GM12878 (cell line): ENCODE measurements around the gene AIP. TPM values are rescaled to one million over a fixed set of nuclear protein-coding genes. Genes with fewer than 3 reads are reported as not detected.
A peak's percentile ranks its signal among the peaks of the same experiment; 100 is the strongest.

ENCODE experiments used
- ATAC-seq: fragments of 200-7000 bp; cut with Tn5 transposase; 3 replicates; pipeline ENCODE4 v1.9.1; 2020; ENCODE audit warnings: mild to moderate bottlenecking, moderate library complexity
- BruUV-seq: library from RNA; stranded (reverse); fragments of 400-500 nt; replicated peaks from 2 replicates; lab custom pipeline; 2021; lab: Mats Ljungman, UMichigan
- CTCF ChIA-PET: fragments of 300-600 bp; sonication (Branson Sonifier 250); formaldehyde crosslinking; extraction: SDS; loops from one replicate; lab custom pipeline; 2021; ENCODE audit warnings: inconsistent platforms; lab: Yijun Ruan, JAX
- POLR2A ChIA-PET: fragments of 350-600 bp; formaldehyde crosslinking; extraction: SDS; loops from one replicate; lab custom pipeline; 2021; ENCODE audit warnings: inconsistent platforms; lab: Charles Lee
- RAD21 ChIA-PET: fragments of 300-600 bp; sonication (Branson Sonifier 250); formaldehyde crosslinking; loops from one replicate; lab custom pipeline; 2023; ENCODE audit warnings: antibody characterized with exemption; ENCODE audit not compliant: unreplicated experiment; lab: Charles Lee
- SMC1A ChIA-PET: fragments of 300-600 bp; sonication (Branson Sonifier 250); formaldehyde crosslinking; loops from one replicate; lab custom pipeline; 2023; ENCODE audit not compliant: unreplicated experiment, uncharacterized antibody; lab: Charles Lee
- DNase-seq: peaks from one replicate; pipeline ENCODE4 v3.0.0-alpha.2; 2011; ENCODE audit warnings: low read depth, low spot score
- FAIRE-seq: peaks from 3 replicates; lab custom pipeline; 2011; peaks lifted over from hg19 to GRCh38; lab: Jason Lieb, UNC
- H2AFZ ChIP-seq: 2 replicates; pipeline ENCODE4 v1.6.0; 2011; ENCODE audit warnings: low read depth, low read length, control low read depth; ENCODE audit not compliant: control insufficient read depth
- H3K27ac ChIP-seq: 2 replicates; pipeline ENCODE4 v1.5.1; 2011; ENCODE audit warnings: control low read depth; ENCODE audit not compliant: control insufficient read depth, insufficient read depth
- H3K27me3 ChIP-seq, 2 experiments: replicated peaks in 1 of 2; 2 replicates each; pipeline versions ENCODE4 v1.6.0 to v1.6.1; 2011; ENCODE audit warnings: low read length in 1 of 2; ENCODE audit not compliant: control insufficient read depth in 2 of 2, insufficient read depth in 2 of 2
- H3K36me3 ChIP-seq, 2 experiments: 2 replicates each; pipeline ENCODE4 v1.5.1; 2011; ENCODE audit warnings: low read length in 1 of 2; ENCODE audit not compliant: control insufficient read depth in 2 of 2, insufficient read depth in 2 of 2
- H3K4me1 ChIP-seq: 2 replicates; pipeline ENCODE4 v1.6.1; 2011; ENCODE audit warnings: mild to moderate bottlenecking, low read length, moderate library complexity, mixed read lengths; ENCODE audit not compliant: control insufficient read depth, insufficient read depth
- H3K4me2 ChIP-seq: 2 replicates; pipeline ENCODE4 v1.6.0; 2011; ENCODE audit warnings: control low read depth; ENCODE audit not compliant: control insufficient read depth, insufficient read depth
- H3K4me3 ChIP-seq: fragments of 200-600 bp; sonication (generic); 2 replicates; pipeline ENCODE4 v1.5.1; 2016
- H3K79me2 ChIP-seq: 2 replicates; pipeline ENCODE4 v1.6.0; 2011; ENCODE audit warnings: low read length; ENCODE audit not compliant: control insufficient read depth, insufficient read depth
- H3K9ac ChIP-seq: 2 replicates; pipeline ENCODE4 v1.8.0; 2011; ENCODE audit warnings: low read length, control low read depth, mixed read lengths; ENCODE audit not compliant: control insufficient read depth, insufficient read depth
- H3K9me3 ChIP-seq: replicated peaks from 3 replicates; pipeline ENCODE4 v1.5.1; 2011; ENCODE audit warnings: mild to moderate bottlenecking, low read length; ENCODE audit not compliant: control insufficient read depth, insufficient read depth
- H4K20me1 ChIP-seq: 2 replicates; pipeline ENCODE4 v1.6.0; 2011; ENCODE audit not compliant: control insufficient read depth, insufficient read depth
- NBN ChIP-seq: fragments of 450-650 bp; IDR thresholded peaks from 2 replicates; pipeline ENCODE4 v1.6.1; 2016
- PAX5 ChIP-seq: IDR thresholded peaks from 2 replicates; pipeline ENCODE4 v1.6.1; 2011; ENCODE audit warnings: low read depth, low read length, borderline replicate concordance
- POLR2A ChIP-seq: IDR thresholded peaks from 2 replicates; pipeline ENCODE4 v1.6.1; 2011; ENCODE audit warnings: low read depth, mild to moderate bottlenecking, low read length
- RB1 ChIP-seq: fragments of 450-650 bp; formaldehyde crosslinking; IDR thresholded peaks from 2 replicates; pipeline ENCODE4 v1.6.1; 2017; ENCODE audit warnings: mild to moderate bottlenecking, borderline replicate concordance
- SIX5 ChIP-seq: IDR thresholded peaks from 2 replicates; pipeline ENCODE4 v1.6.1; 2011; ENCODE audit warnings: mild to moderate bottlenecking, low read depth, low read length, moderate library complexity; ENCODE audit not compliant: severe bottlenecking
- YBX1 ChIP-seq: fragments of 450-650 bp; IDR thresholded peaks from 2 replicates; pipeline ENCODE4 v1.6.1; 2016; ENCODE audit warnings: antibody characterized with exemption
- WGBS: methylation state at CpG from one replicate; pipeline ENCODE4 v1.1.6; 2016; ENCODE audit warnings: low lambda C conversion rate; ENCODE audit not compliant: insufficient replicate concordance, insufficient coverage; ENCODE audit errors: missing lambda C conversion rate; 5-methylcytosine and 5-hydroxymethylcytosine counted together
- in situ Hi-C: fragments of 300-500 bp; cut with MboI; formaldehyde crosslinking; loops from 9 replicates; pipeline ENCODE4 v1.14.3; 2018; ENCODE audit warnings: mixed read lengths
- intact Hi-C: fragments of 100-400 bp; cut with micrococcal nuclease; formaldehyde crosslinking; loops from one replicate; pipeline ENCODE4 v1.14.2; 2022; ENCODE audit not compliant: unreplicated experiment
- polyA plus RNA-seq, 11 experiments: library from polyadenylated mRNA; depleted of rRNA in 4 of 11; unstranded in 6 of 11; stranded (reverse) in 5 of 11; fragments of >200 nt; fragmentation: Nextera tagmentation in 4 of 11; fragmentation: Illumina TruSeq in 1 of 11; extraction: Ambion mirVana in 4 of 11; extraction: Trizol in 1 of 11; gene quantifications; 1 replicate in 1 of 11; 2 replicates in 10 of 11; pipeline versions ENCODE4 v1.2.1 to v1.2.3, GENCODE V29; 2011 to 2016; ENCODE audit warnings: inconsistent platforms in 2 of 11, missing spikeins in 2 of 11, low read depth in 1 of 11
- total RNA-seq, 4 experiments: library from RNA; depleted of rRNA in 3 of 4; stranded (reverse); fragments of >200 nt in 3 of 4; fragmentation: Illumina TruSeq in 1 of 4; extraction: Trizol in 1 of 4; gene quantifications; 2 replicates each; pipeline versions ENCODE4 v1.2.1 to v1.2.3, GENCODE V29; 2013 to 2021
- TF ChIP-seq, protein P1 (sequence below): IDR thresholded peaks from 2 replicates; pipeline ENCODE4 v1.6.1; 2012; ENCODE audit warnings: low read depth, low read length, improper control_type of control experiment

AIP gene
- total and polyA plus RNA-seq, 10 of the 15 experiments (the other 5 are each of a cell fraction or from before 2014, with no cell fraction given) = 12.6 to 164 (median 104) TPM

DNA sequence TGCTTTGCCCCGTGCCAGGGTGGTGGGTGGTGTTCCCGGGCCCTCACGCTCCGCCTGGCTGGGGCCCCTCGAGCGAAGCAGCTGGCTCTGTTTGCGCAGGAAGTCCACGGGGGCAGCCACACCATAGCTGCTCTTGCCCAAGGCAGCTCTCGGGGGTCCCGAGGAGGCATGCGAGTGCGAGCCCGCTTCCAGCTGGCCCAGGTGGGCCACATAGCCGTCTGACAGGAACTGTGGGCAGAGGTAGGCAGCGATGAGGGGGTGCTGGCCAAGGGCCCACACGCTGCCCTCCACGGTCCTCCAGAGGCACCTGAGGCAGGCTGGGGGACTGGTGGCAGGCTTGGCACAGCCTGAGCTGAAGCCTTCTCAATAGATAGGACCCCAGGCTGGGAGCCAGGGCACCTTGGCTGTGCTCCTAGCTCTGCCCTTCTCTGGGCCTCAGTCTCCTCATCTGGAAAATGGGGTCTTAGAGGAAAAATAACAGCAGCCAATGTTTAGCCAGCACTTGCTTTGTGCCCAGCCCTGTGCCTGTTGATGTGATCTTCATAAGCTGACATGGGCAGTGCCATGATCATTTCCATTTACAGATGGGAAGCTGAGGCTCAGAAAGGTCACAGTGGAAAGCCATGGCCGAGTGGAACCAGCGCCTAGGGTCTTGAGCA lies 9.4 kb downstream of the AIP start:
- Histone ChIP-seq H3K4me2 (no peak overlapping the region), H3K36me3 (peaks cover 4 to 30% of the 10 kb centered on the region in 2 experiments; a peak in 3 of 4 replicates), H3K79me2 (peaks cover 3% of the 10 kb centered on the region), H3K9ac (no peak overlapping the region), H4K20me1 (no peaks in the 10 kb centered on the region; the same call in 1 of the 2 replicates), H3K27ac (no peak overlapping the region), H3K4me3 (no peak overlapping the region), H3K4me1 (peaks cover 10% of the 10 kb centered on the region), H3K9me3 (no peaks in the 10 kb centered on the region), H3K27me3 (no peaks in the 10 kb centered on the region), H2AFZ (no peak overlapping the region)
- ChIA-PET POLR2A (no interaction called here), CTCF (interaction anchor here (1.2 kb wide), 1 partner anchor 13 kb away, joined by 5 read pairs; the partner anchor contains the start of gene PITPNM1), RAD21 (interaction anchor here (0.8 kb wide), 1 partner anchor 91 kb away, joined by 4 read pairs; no protein-coding TSS in a partner anchor), SMC1A (no interaction called here)
- intact Hi-C loops (no loop called here), in situ Hi-C loops (no loop called here)
- no peak for FAIRE-seq
- DNase-seq = no peak
- no TSS peak for BruUV-seq
- TF ChIP-seq, protein P1, sequence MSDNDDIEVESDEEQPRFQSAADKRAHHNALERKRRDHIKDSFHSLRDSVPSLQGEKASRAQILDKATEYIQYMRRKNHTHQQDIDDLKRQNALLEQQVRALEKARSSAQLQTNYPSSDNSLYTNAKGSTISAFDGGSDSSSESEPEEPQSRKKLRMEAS = no peak
- no peak for TF ChIP-seq NBN
- TF ChIP-seq SIX5 = no peak
- TF ChIP-seq RB1 = no peak
- no peak for TF ChIP-seq PAX5
- no peak for TF ChIP-seq YBX1
- peak; percentile 40; the same call in 1 of the 2 replicates for TF ChIP-seq POLR2A
- ATAC-seq = no peak
- 76% methylated on average over 19 of the region's 19 CpGs for WGBS
